ENCODE measurements around the gene ARMC9.
A peak's percentile ranks its signal among the peaks of the same experiment; 100 is the strongest.

The ARMC9 gene

GRCh38 chr2:231321556-231322334 is 123.3 kb downstream of the ARMC9 start:
- peak; percentile 25 for DNase-seq

- DNase-seq: peak; percentile 8
These were observed 124.9 kb downstream of the ARMC9 start for GRCh38 chr2:231323316-231323715.

- no peak for DNase-seq
These were observed 127.4 kb downstream of the ARMC9 start for GRCh38 chr2:231325826-231326225.

GRCh38 chr2:231326404-231326803 is 128.0 kb downstream of the ARMC9 start:
- no peak for DNase-seq

- no peak for DNase-seq
These were observed 131.9 kb downstream of the ARMC9 start for GRCh38 chr2:231330311-231330710.

GRCh38 chr2:231331533-231331932 is 133.1 kb downstream of the ARMC9 start:
- DNase-seq: no peak

- DNase-seq: no peak
These were observed 134.0 kb downstream of the ARMC9 start for GRCh38 chr2:231332388-231332787.

- DNase-seq: no peak
These were observed 134.6 kb downstream of the ARMC9 start for GRCh38 chr2:231332872-231333500.

GRCh38 chr2:231334179-231334930 is 135.9 kb downstream of the ARMC9 start:
- DNase-seq: no peak

GRCh38 chr2:231334981-231335380 is 136.6 kb downstream of the ARMC9 start:
- no peak for DNase-seq

GRCh38 chr2:231335591-231335990 is 137.2 kb downstream of the ARMC9 start:
- DNase-seq: no peak

GRCh38 chr2:231336236-231336635 is 137.8 kb downstream of the ARMC9 start:
- no peak for DNase-seq

GRCh38 chr2:231336700-231337099 is 138.3 kb downstream of the ARMC9 start:
- no peak for DNase-seq

GRCh38 chr2:231337807-231338759 is 139.7 kb downstream of the ARMC9 start:
- no peak for DNase-seq

- no peak for DNase-seq
These were observed 140.9 kb downstream of the ARMC9 start for GRCh38 chr2:231339316-231339715.

GRCh38 chr2:231341100-231341499 is 142.7 kb downstream of the ARMC9 start:
- no peak for DNase-seq

- DNase-seq: peak; percentile 10
These were observed 143.8 kb downstream of the ARMC9 start for GRCh38 chr2:231342061-231342711.

- DNase-seq: no peak
These were observed 144.7 kb downstream of the ARMC9 start for GRCh38 chr2:231343006-231343710.

- no peak for DNase-seq
These were observed 145.6 kb downstream of the ARMC9 start for GRCh38 chr2:231343988-231344387.

GRCh38 chr2:231344851-231345250 is 146.4 kb downstream of the ARMC9 start:
- no peak for DNase-seq

GRCh38 chr2:231347081-231347480 is 148.7 kb downstream of the ARMC9 start:
- DNase-seq: no peak

Data from CD4-positive, alpha-beta T cell treated with Interleukin-21 for 1 hour (primary cell).